CD4-positive, alpha-beta T cell (primary cell): Measurements from ENCODE around the gene TCEAL6. TPM values are rescaled to one million over a fixed set of nuclear protein-coding genes. Genes with fewer than 3 reads are reported as not detected.
"Not testable (repeated sequence)": the region's sequence is repeated elsewhere in the genome, so short reads cannot be mapped to it uniquely, and the experiment has no call there.

ENCODE experiments used
- ATAC-seq: fragments of 200-7000 bp; cut with Tn5 transposase; one replicate; pipeline ENCODE4 v1.10.0; 2022; ENCODE audit warnings: mild to moderate bottlenecking; ENCODE audit not compliant: poor library complexity
- CTCF ChIA-PET: fragments of 350-600 bp; sonication (Branson Sonifier 250); formaldehyde crosslinking; loops from one replicate; lab custom pipeline; 2021; ENCODE audit warnings: antibody characterized with exemption, inconsistent platforms; lab: Charles Lee
- POLR2A ChIA-PET: fragments of 350-600 bp; sonication (Branson Sonifier 250); formaldehyde crosslinking; loops from one replicate; lab custom pipeline; 2021; ENCODE audit warnings: antibody characterized with exemption, inconsistent platforms; lab: Charles Lee
- DNase-seq, 14 experiments: peaks; one replicate each; pipeline ENCODE4 v3.0.0-alpha.2; 2013 to 2020; ENCODE audit warnings: mixed read lengths in 2 of 14
- H3K27ac ChIP-seq, 2 donors: one replicate each; pipeline versions ENCODE4 v1.5.1 to v1.7.0; 2013; ENCODE audit warnings: low read length in 2 of 2, low read depth in 1 of 2, mild to moderate bottlenecking in 1 of 2
- H3K27me3 ChIP-seq, 2 experiments: 1 replicate in 1 of 2; 2 replicates in 1 of 2; pipeline versions ENCODE4 v1.6.1 to v1.7.0; 2013; ENCODE audit warnings: low read length in 2 of 2, control low read depth in 1 of 2, mild to moderate bottlenecking in 1 of 2, moderate library complexity in 1 of 2; ENCODE audit not compliant: insufficient read depth in 2 of 2, control insufficient read depth in 1 of 2
- H3K36me3 ChIP-seq: one replicate; pipeline ENCODE4 v1.6.1; 2013; ENCODE audit warnings: low read length, control low read depth; ENCODE audit not compliant: insufficient read depth
- H3K4me1 ChIP-seq: one replicate; pipeline ENCODE4 v1.6.1; 2013; ENCODE audit warnings: low read length, control low read depth; ENCODE audit not compliant: insufficient read depth
- H3K4me3 ChIP-seq: one replicate; pipeline ENCODE4 v1.5.1; 2013; ENCODE audit warnings: mild to moderate bottlenecking, low read length, moderate library complexity
- H3K9me3 ChIP-seq, 2 experiments: 1 replicate in 1 of 2; 2 replicates in 1 of 2; pipeline versions ENCODE4 v1.6.1 to v1.7.0; 2013; ENCODE audit warnings: low read length in 2 of 2, mild to moderate bottlenecking in 2 of 2, control low read depth in 1 of 2, moderate library complexity in 1 of 2; ENCODE audit not compliant: control insufficient read depth in 1 of 2, insufficient read depth in 1 of 2
- H3K27ac Mint-ChIP-seq: one replicate; pipeline ENCODE4 v1.8.0; 2020; ENCODE audit warnings: mixed read lengths
- H3K27me3 Mint-ChIP-seq: one replicate; pipeline ENCODE4 v1.8.0; 2021; ENCODE audit warnings: mixed read lengths
- H3K36me3 Mint-ChIP-seq: one replicate; pipeline ENCODE4 v1.8.0; 2021; ENCODE audit warnings: low read depth, mixed read lengths
- H3K4me1 Mint-ChIP-seq: one replicate; pipeline ENCODE4 v1.8.0; 2021; ENCODE audit warnings: low read depth, mixed read lengths
- H3K4me3 Mint-ChIP-seq: one replicate; pipeline ENCODE4 v1.8.0; 2020; ENCODE audit warnings: mild to moderate bottlenecking, mixed read lengths
- H3K9me3 Mint-ChIP-seq: one replicate; pipeline ENCODE4 v1.8.0; 2020; ENCODE audit warnings: mixed read lengths
- intact Hi-C, 2 experiments: fragments of 100-400 bp; cut with DNase I in 1 of 2; cut with micrococcal nuclease in 1 of 2; formaldehyde crosslinking; loops; one replicate each; pipeline versions ENCODE4 v1.15.1 to v1.9.0; 2023 to 2025; cut with DNase I, micrococcal nuclease
- total RNA-seq, 174 experiments: library from RNA in 2 of 174; stranded (reverse) in 2 of 174; gene quantifications; one replicate each; pipeline ENCODE4 v1.2.3 and lab custom pipeline; 2021 to 2026
- TF ChIP-seq, protein P1 (sequence below): fragments of 200-600 bp; IDR thresholded peaks from one replicate; pipeline ENCODE4 v1.8.0; 2022; ENCODE audit warnings: antibody characterized with exemption, mild to moderate bottlenecking

Gene TCEAL6
- total RNA-seq, 2 experiments from 2014 or later: not detected

- DNase-seq, H3K36me3 ChIP-seq, ATAC-seq, POLR2A ChIA-PET, H3K36me3 Mint-ChIP-seq, CTCF ChIA-PET, H3K4me1 Mint-ChIP-seq, H3K9me3 Mint-ChIP-seq, H3K4me1 ChIP-seq, H3K9me3 ChIP-seq, H3K27ac ChIP-seq, H3K27ac Mint-ChIP-seq: not testable (repeated sequence)
- H3K4me3 Mint-ChIP-seq: peak overlapping the region; percentile 68
- Histone ChIP-seq H3K4me3 (peak overlapping the region; percentile 34), H3K27me3 (peaks cover 0 to 10% of the 10 kb centered on the region in 2 experiments)
- peaks cover 52% of the 10 kb centered on the region for H3K27me3 Mint-ChIP-seq
- intact Hi-C loops: loop anchor here in 1 of 2 experiments (10.0 kb wide), 1 partner anchor 740 kb away; no protein-coding TSS in a partner anchor
Measured at GRCh38 chrX:102125014-102125413, 17.3 kb downstream of the TCEAL6 start.

- Histone ChIP-seq H3K27ac (no peak overlapping the region), H3K27me3 (no peaks in the 10 kb centered on the region), H3K4me3 (no peak overlapping the region), H3K4me1 (no peaks in the 10 kb centered on the region), H3K36me3 (no peaks in the 10 kb centered on the region), H3K9me3 (no peaks in the 10 kb centered on the region)
- POLR2A ChIA-PET: no interaction called here
- Mint-ChIP-seq H3K36me3 (no peaks in the 10 kb centered on the region), H3K4me1 (no peaks in the 10 kb centered on the region), H3K27me3 (peaks cover 28% of the 10 kb centered on the region), H3K27ac (no peak overlapping the region), H3K4me3 (no peak overlapping the region), H3K9me3 (no peaks in the 10 kb centered on the region)
- CTCF ChIA-PET: no interaction called here
- DNase-seq: no peak
- TF ChIP-seq, protein P1, sequence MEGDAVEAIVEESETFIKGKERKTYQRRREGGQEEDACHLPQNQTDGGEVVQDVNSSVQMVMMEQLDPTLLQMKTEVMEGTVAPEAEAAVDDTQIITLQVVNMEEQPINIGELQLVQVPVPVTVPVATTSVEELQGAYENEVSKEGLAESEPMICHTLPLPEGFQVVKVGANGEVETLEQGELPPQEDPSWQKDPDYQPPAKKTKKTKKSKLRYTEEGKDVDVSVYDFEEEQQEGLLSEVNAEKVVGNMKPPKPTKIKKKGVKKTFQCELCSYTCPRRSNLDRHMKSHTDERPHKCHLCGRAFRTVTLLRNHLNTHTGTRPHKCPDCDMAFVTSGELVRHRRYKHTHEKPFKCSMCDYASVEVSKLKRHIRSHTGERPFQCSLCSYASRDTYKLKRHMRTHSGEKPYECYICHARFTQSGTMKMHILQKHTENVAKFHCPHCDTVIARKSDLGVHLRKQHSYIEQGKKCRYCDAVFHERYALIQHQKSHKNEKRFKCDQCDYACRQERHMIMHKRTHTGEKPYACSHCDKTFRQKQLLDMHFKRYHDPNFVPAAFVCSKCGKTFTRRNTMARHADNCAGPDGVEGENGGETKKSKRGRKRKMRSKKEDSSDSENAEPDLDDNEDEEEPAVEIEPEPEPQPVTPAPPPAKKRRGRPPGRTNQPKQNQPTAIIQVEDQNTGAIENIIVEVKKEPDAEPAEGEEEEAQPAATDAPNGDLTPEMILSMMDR: no peak
- intact Hi-C loops: no loop called here
- no peak for ATAC-seq
Measured at GRCh38 chrX:102115748-102116147, 26.5 kb downstream of the TCEAL6 start.

- ATAC-seq (no peak), DNase-seq (no peak)
- H3K27me3 Mint-ChIP-seq: peaks cover 20% of the 10 kb centered on the region
- H3K4me1 Mint-ChIP-seq: no peaks in the 10 kb centered on the region
- H3K36me3 Mint-ChIP-seq: no peaks in the 10 kb centered on the region
- ChIA-PET CTCF (no interaction called here), POLR2A (no interaction called here)
- Histone ChIP-seq H3K27ac (no peak overlapping the region), H3K9me3 (no peaks in the 10 kb centered on the region), H3K4me1 (no peaks in the 10 kb centered on the region), H3K4me3 (no peak overlapping the region), H3K36me3 (no peaks in the 10 kb centered on the region), H3K27me3 (no peaks in the 10 kb centered on the region)
- intact Hi-C loops: no loop called here
- TF ChIP-seq, protein P1: no peak
- no peaks in the 10 kb centered on the region for H3K9me3 Mint-ChIP-seq
- H3K4me3 Mint-ChIP-seq: no peak overlapping the region
- no peak overlapping the region for H3K27ac Mint-ChIP-seq
Measured at GRCh38 chrX:102113367-102113766, 28.9 kb downstream of the TCEAL6 start.

Other genes starting within 250 kb of the TCEAL6 start
- gene ZMAT1, start 210.5 kb downstream of the TCEAL6 start, total RNA-seq: 10 to 100 TPM; 19.2 to 20.2 TPM
- gene TCEAL2, start 16.8 kb downstream of the TCEAL6 start, total RNA-seq: 1 to 10 TPM in 1 of 2 experiments, under 1 TPM in 1; 0.59 to 1.2 TPM
- 10 to 100 TPM; 12.4 to 14.3 TPM for gene BEX5, start 13.5 kb upstream of the TCEAL6 start, total RNA-seq
- not detected for gene TCP11X1, start 72.8 kb upstream of the TCEAL6 start, total RNA-seq
- not detected for gene NXF2, start 104.7 kb upstream of the TCEAL6 start, total RNA-seq